Suprapubic skin (tissue), 4 donors: ENCODE measurements around the gene MTAP.

Source experiments
- EP300 ChIP-seq: sonication (generic); formaldehyde crosslinking; IDR thresholded peaks from one replicate; pipeline ENCODE4 v1.6.1; 2017; ENCODE audit warnings: antibody characterized with exemption
- POLR2A ChIP-seq, 2 donors: fragments of 450-650 bp; IDR thresholded peaks; one replicate each; pipeline ENCODE4 v1.6.1; 2017; ENCODE audit warnings: antibody characterized with exemption in 2 of 2, mild to moderate bottlenecking in 2 of 2, moderate library complexity in 2 of 2
- POLR2AphosphoS5 ChIP-seq, 3 donors: sonication (generic); formaldehyde crosslinking; IDR thresholded peaks; one replicate each; pipeline ENCODE4 v1.6.1; 2017; ENCODE audit warnings: antibody characterized with exemption in 3 of 3
- TF ChIP-seq, protein P1 (sequence below), 2 donors: fragments of 200-600 bp in 1 of 2; fragments of 450-650 bp in 1 of 2; sonication (generic) in 1 of 2; IDR thresholded peaks; one replicate each; pipeline ENCODE4 v1.5.1; 2016 to 2019; ENCODE audit warnings: antibody characterized with exemption in 2 of 2, mild to moderate bottlenecking in 1 of 2, moderate library complexity in 1 of 2

DNA sequence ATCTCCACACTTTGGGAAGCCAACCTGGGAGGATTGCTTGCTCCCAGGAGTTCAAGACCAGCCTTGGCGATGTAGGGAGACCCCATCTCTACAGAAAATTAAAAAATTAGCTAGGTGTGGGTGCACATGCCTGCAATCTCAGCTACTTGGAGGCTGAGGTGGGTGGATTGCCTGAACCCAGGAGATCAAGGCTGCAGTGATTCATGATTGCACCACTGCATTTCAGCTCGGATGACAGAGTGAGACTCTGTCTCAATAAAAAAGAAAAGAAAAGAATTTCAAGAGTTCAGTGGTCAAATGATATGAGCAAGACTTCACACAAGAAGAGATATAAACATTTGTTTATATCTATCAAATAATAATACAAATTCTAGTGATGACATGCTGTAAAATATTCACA, 23.0 kb upstream of the MTAP start:
- TF ChIP-seq, protein P1, sequence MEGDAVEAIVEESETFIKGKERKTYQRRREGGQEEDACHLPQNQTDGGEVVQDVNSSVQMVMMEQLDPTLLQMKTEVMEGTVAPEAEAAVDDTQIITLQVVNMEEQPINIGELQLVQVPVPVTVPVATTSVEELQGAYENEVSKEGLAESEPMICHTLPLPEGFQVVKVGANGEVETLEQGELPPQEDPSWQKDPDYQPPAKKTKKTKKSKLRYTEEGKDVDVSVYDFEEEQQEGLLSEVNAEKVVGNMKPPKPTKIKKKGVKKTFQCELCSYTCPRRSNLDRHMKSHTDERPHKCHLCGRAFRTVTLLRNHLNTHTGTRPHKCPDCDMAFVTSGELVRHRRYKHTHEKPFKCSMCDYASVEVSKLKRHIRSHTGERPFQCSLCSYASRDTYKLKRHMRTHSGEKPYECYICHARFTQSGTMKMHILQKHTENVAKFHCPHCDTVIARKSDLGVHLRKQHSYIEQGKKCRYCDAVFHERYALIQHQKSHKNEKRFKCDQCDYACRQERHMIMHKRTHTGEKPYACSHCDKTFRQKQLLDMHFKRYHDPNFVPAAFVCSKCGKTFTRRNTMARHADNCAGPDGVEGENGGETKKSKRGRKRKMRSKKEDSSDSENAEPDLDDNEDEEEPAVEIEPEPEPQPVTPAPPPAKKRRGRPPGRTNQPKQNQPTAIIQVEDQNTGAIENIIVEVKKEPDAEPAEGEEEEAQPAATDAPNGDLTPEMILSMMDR (IDR thresholded peaks at IDR 0.05) = no peak
- TF ChIP-seq POLR2AphosphoS5 (IDR thresholded peaks at IDR 0.05) (no peak), POLR2A (IDR thresholded peaks at IDR 0.05) (no peak), EP300 (no peak)
